Natural killer cell (primary cell): ENCODE measurements around the gene CHD5. TPM values are rescaled to one million over a fixed set of nuclear protein-coding genes. Genes with fewer than 3 reads are reported as not detected.

Source experiments
- ATAC-seq, 3 donors: fragments of 150-1000 bp in 2 of 3; fragments of 200-7000 bp in 1 of 3; cut with Tn5 transposase; 1 replicate in 1 of 3; 2 replicates in 2 of 3; pipeline ENCODE4 v1.10.0; 2021; ENCODE audit warnings: mild to moderate bottlenecking in 2 of 3, moderate library complexity in 2 of 3
- DNase-seq, 2 donors: peaks; one replicate each; pipeline versions ENCODE4 v3.0.0 to v3.0.0-alpha.2; 2013 to 2021; ENCODE audit warnings: mixed read lengths in 1 of 2
- H3K27ac ChIP-seq: one replicate; pipeline ENCODE4 v1.5.1; 2013; ENCODE audit warnings: mild to moderate bottlenecking, low read length
- H3K27me3 ChIP-seq: one replicate; pipeline ENCODE4 v1.6.1; 2013; ENCODE audit warnings: low read length; ENCODE audit not compliant: control insufficient read depth, insufficient read depth
- H3K36me3 ChIP-seq: one replicate; pipeline ENCODE4 v1.6.1; 2013; ENCODE audit warnings: low read length; ENCODE audit not compliant: control insufficient read depth, insufficient read depth
- H3K4me1 ChIP-seq: one replicate; pipeline ENCODE4 v1.6.1; 2013; ENCODE audit warnings: low read length; ENCODE audit not compliant: control insufficient read depth, insufficient read depth
- H3K4me3 ChIP-seq: one replicate; pipeline ENCODE4 v1.5.1; 2013; ENCODE audit warnings: low read length
- H3K9me3 ChIP-seq: one replicate; pipeline ENCODE4 v1.6.1; 2013; ENCODE audit warnings: low read length; ENCODE audit not compliant: control insufficient read depth, insufficient read depth
- H3K27ac Mint-ChIP-seq, 2 donors: one replicate each; pipeline ENCODE4 v1.8.0; 2022; ENCODE audit warnings: mild to moderate bottlenecking in 2 of 2, mixed read lengths in 2 of 2, moderate library complexity in 1 of 2
- H3K27me3 Mint-ChIP-seq, 2 donors: one replicate each; pipeline ENCODE4 v1.8.0; 2022; ENCODE audit warnings: low read depth in 2 of 2, mixed read lengths in 2 of 2
- H3K36me3 Mint-ChIP-seq: one replicate; pipeline ENCODE4 v1.8.0; 2022; ENCODE audit warnings: mixed read lengths
- H3K4me1 Mint-ChIP-seq, 2 donors: one replicate each; pipeline ENCODE4 v1.8.0; 2022; ENCODE audit warnings: mixed read lengths in 2 of 2
- H3K4me3 Mint-ChIP-seq: one replicate; pipeline ENCODE4 v1.8.0; 2022; ENCODE audit warnings: mild to moderate bottlenecking, moderate library complexity, mixed read lengths
- H3K9me3 Mint-ChIP-seq, 2 donors: one replicate each; pipeline ENCODE4 v1.8.0; 2022; ENCODE audit warnings: mixed read lengths in 2 of 2
- CTCF ChIP-seq: fragments of 200-600 bp; IDR thresholded peaks from one replicate; pipeline ENCODE4 v1.8.0; 2022; ENCODE audit warnings: antibody characterized with exemption
- WGBS: methylation state at CpG from one replicate; pipeline ENCODE4 v1.1.7; 2013; ENCODE audit warnings: missing lambda C conversion rate; ENCODE audit not compliant: insufficient coverage; 5-methylcytosine and 5-hydroxymethylcytosine counted together
- intact Hi-C: fragments of 100-400 bp; cut with micrococcal nuclease; formaldehyde crosslinking; loops from one replicate; pipeline ENCODE4 v1.14.2; 2022
- total RNA-seq, 4 donors: library from RNA; stranded (reverse); fragments of 120-200 nt in 1 of 4; gene quantifications; one replicate each; pipeline versions ENCODE4 v1.2.3 to v1.2.4, GENCODE V29; 2013 to 2022

Gene CHD5
- total RNA-seq, 3 donors from 2014 or later (not counting 1 experiment from before 2014, with no cell fraction given): 0.34 to 1.2 (median 0.73) TPM

- Mint-ChIP-seq H3K36me3 (no peaks in the 10 kb centered on the region), H3K27me3 (no peaks in the 10 kb centered on the region), H3K27ac (peak overlapping the region; percentile 67 to 75), H3K4me3 (no peak overlapping the region), H3K4me1 (peaks cover 0 to 27% of the 10 kb centered on the region in 2 donors), H3K9me3 (no peaks in the 10 kb centered on the region)
- TF ChIP-seq CTCF: no peak
- Histone ChIP-seq H3K4me1 (no peaks in the 10 kb centered on the region), H3K27ac (no peak overlapping the region), H3K9me3 (no peaks in the 10 kb centered on the region), H3K27me3 (no peaks in the 10 kb centered on the region), H3K36me3 (peaks cover 64% of the 10 kb centered on the region), H3K4me3 (no peak overlapping the region)
- no peak for ATAC-seq
- 96% methylated on average over 15 of the region's 15 CpGs for WGBS
- intact Hi-C loops: no loop called here
- DNase-seq: no peak
Observed at GRCh38 chr1:6097117-6097595, 83.0 kb downstream of the CHD5 start.

GRCh38 chr1:6096243-6097116 is 83.6 kb downstream of the CHD5 start:
- intact Hi-C loops: no loop called here
- Mint-ChIP-seq H3K36me3 (no peaks in the 10 kb centered on the region), H3K27me3 (no peaks in the 10 kb centered on the region), H3K4me1 (peaks cover 0 to 27% of the 10 kb centered on the region in 2 donors), H3K9me3 (no peaks in the 10 kb centered on the region), H3K27ac (peak overlapping the region in 1 of 2 donors; percentile 31), H3K4me3 (no peak overlapping the region)
- no peaks in the 10 kb centered on the region for H3K4me1 ChIP-seq
- no peak for DNase-seq
- H3K27me3 ChIP-seq: no peaks in the 10 kb centered on the region
- ATAC-seq: no peak
- 96% methylated on average over 23 of the region's 23 CpGs for WGBS
- peaks cover 70% of the 10 kb centered on the region for H3K36me3 ChIP-seq
- TF ChIP-seq CTCF: no peak
- no peaks in the 10 kb centered on the region for H3K9me3 ChIP-seq
- no peak overlapping the region for H3K27ac ChIP-seq
- H3K4me3 ChIP-seq: no peak overlapping the region

GRCh38 chr1:6095511-6096242 is 84.4 kb downstream of the CHD5 start:
- Histone ChIP-seq H3K4me1 (no peaks in the 10 kb centered on the region), H3K27ac (no peak overlapping the region), H3K9me3 (no peaks in the 10 kb centered on the region), H3K27me3 (no peaks in the 10 kb centered on the region), H3K4me3 (no peak overlapping the region), H3K36me3 (peaks cover 75% of the 10 kb centered on the region)
- no peaks in the 10 kb centered on the region for H3K9me3 Mint-ChIP-seq
- H3K36me3 Mint-ChIP-seq: peaks cover 7% of the 10 kb centered on the region
- H3K27me3 Mint-ChIP-seq: no peaks in the 10 kb centered on the region
- ATAC-seq: no peak
- intact Hi-C loops: no loop called here
- no peak for TF ChIP-seq CTCF
- H3K4me1 Mint-ChIP-seq: peaks cover 5 to 21% of the 10 kb centered on the region in 2 donors
- WGBS: 94% methylated on average over 13 of the region's 13 CpGs
- no peak for DNase-seq
- no peak overlapping the region for H3K4me3 Mint-ChIP-seq
- no peak overlapping the region for H3K27ac Mint-ChIP-seq
